Effector memory CD4-positive, alpha-beta T cell (primary cell): ENCODE measurements around the gene CDCA8.
"Not testable (repeated sequence)": the region's sequence is repeated elsewhere in the genome, so short reads cannot be mapped to it uniquely, and the experiment has no call there.

Experiments
- DNase-seq, 3 donors: peaks; one replicate each; pipeline ENCODE4 v3.0.0-alpha.2; 2020
- H3K27ac ChIP-seq: 2 replicates; pipeline ENCODE4 v1.7.0; 2013; ENCODE audit warnings: mild to moderate bottlenecking, low read length, moderate library complexity; ENCODE audit not compliant: insufficient read depth, poor library complexity, severe bottlenecking
- H3K27me3 ChIP-seq: replicated peaks from 2 replicates; pipeline ENCODE4 v1.7.0; 2013; ENCODE audit warnings: mild to moderate bottlenecking, low read length; ENCODE audit not compliant: insufficient read depth, control insufficient read depth, poor library complexity, severe bottlenecking
- H3K36me3 ChIP-seq: 2 replicates; pipeline ENCODE4 v1.7.0; 2013; ENCODE audit warnings: mild to moderate bottlenecking, low read length, moderate library complexity; ENCODE audit not compliant: control insufficient read depth, insufficient read depth
- H3K4me1 ChIP-seq: 2 replicates; pipeline ENCODE4 v1.7.0; 2013; ENCODE audit warnings: low read length, mild to moderate bottlenecking; ENCODE audit not compliant: control insufficient read depth, insufficient read depth, poor library complexity, severe bottlenecking
- H3K4me3 ChIP-seq: 2 replicates; pipeline ENCODE4 v1.7.0; 2013; ENCODE audit warnings: low read length, low read depth, mild to moderate bottlenecking; ENCODE audit not compliant: insufficient read depth, poor library complexity, severe bottlenecking
- H3K9me3 ChIP-seq: 2 replicates; pipeline ENCODE4 v1.7.0; 2013; ENCODE audit warnings: mild to moderate bottlenecking, low read length, moderate library complexity; ENCODE audit not compliant: control insufficient read depth

Gene CDCA8

GRCh38 chr1:37687764-37688163, 4.6 kb upstream of the CDCA8 start:
- not testable (repeated sequence) for H3K9me3 ChIP-seq, H3K4me3 ChIP-seq, DNase-seq, H3K27ac ChIP-seq, H3K27me3 ChIP-seq
- peaks cover 28% of the 10 kb centered on the region for H3K36me3 ChIP-seq
- H3K4me1 ChIP-seq: peaks cover 19% of the 10 kb centered on the region

- no peaks in the 10 kb centered on the region for H3K27me3 ChIP-seq
- H3K27ac ChIP-seq: no peak overlapping the region
- H3K9me3 ChIP-seq: no peaks in the 10 kb centered on the region
- peaks cover 19% of the 10 kb centered on the region for H3K4me1 ChIP-seq
- H3K36me3 ChIP-seq: peaks cover 16% of the 10 kb centered on the region
- no peak for DNase-seq
- no peak overlapping the region for H3K4me3 ChIP-seq
Measured at GRCh38 chr1:37688926-37689325, 3.4 kb upstream of the CDCA8 start.

- no peak for DNase-seq
- H3K9me3 ChIP-seq: no peaks in the 10 kb centered on the region
- peak overlapping the region; percentile 85 for H3K4me3 ChIP-seq
- peak overlapping the region; percentile 57 for H3K27ac ChIP-seq
- H3K36me3 ChIP-seq: peaks cover 1% of the 10 kb centered on the region
- H3K4me1 ChIP-seq: peaks cover 19% of the 10 kb centered on the region
- H3K27me3 ChIP-seq: no peaks in the 10 kb centered on the region
Measured at GRCh38 chr1:37691497-37692077, 729 bp upstream of the CDCA8 start.

- no peak for DNase-seq
- H3K27me3 ChIP-seq: no peaks in the 10 kb centered on the region
- peak overlapping the region; percentile 26 for H3K27ac ChIP-seq
- H3K4me1 ChIP-seq: peaks cover 19% of the 10 kb centered on the region
- no peaks in the 10 kb centered on the region for H3K9me3 ChIP-seq
- no peaks in the 10 kb centered on the region for H3K36me3 ChIP-seq
- peak overlapping the region; percentile 85 for H3K4me3 ChIP-seq
Measured at GRCh38 chr1:37692834-37693175, 489 bp downstream of the CDCA8 start.

- no peak overlapping the region for H3K4me3 ChIP-seq
- no peak for DNase-seq
- H3K4me1 ChIP-seq: no peaks in the 10 kb centered on the region
- H3K27me3 ChIP-seq: no peaks in the 10 kb centered on the region
- H3K9me3 ChIP-seq: no peaks in the 10 kb centered on the region
- H3K27ac ChIP-seq: no peak overlapping the region
- H3K36me3 ChIP-seq: no peaks in the 10 kb centered on the region
Measured at GRCh38 chr1:37697090-37697489, 4.8 kb downstream of the CDCA8 start.

GRCh38 chr1:37697737-37698136, 5.4 kb downstream of the CDCA8 start:
- Histone ChIP-seq H3K4me3 (no peak overlapping the region), H3K36me3 (no peaks in the 10 kb centered on the region), H3K9me3 (no peaks in the 10 kb centered on the region), H3K4me1 (no peaks in the 10 kb centered on the region), H3K27me3 (no peaks in the 10 kb centered on the region), H3K27ac (no peak overlapping the region)
- no peak for DNase-seq

GRCh38 chr1:37699147-37699546, 6.8 kb downstream of the CDCA8 start:
- Histone ChIP-seq H3K36me3 (no peaks in the 10 kb centered on the region), H3K27ac (no peak overlapping the region), H3K4me3 (no peak overlapping the region), H3K4me1 (no peaks in the 10 kb centered on the region), H3K27me3 (no peaks in the 10 kb centered on the region), H3K9me3 (no peaks in the 10 kb centered on the region)
- no peak for DNase-seq

GRCh38 chr1:37701051-37701450, 8.7 kb downstream of the CDCA8 start:
- Histone ChIP-seq H3K27me3 (no peaks in the 10 kb centered on the region), H3K4me1 (no peaks in the 10 kb centered on the region), H3K4me3 (no peak overlapping the region), H3K9me3 (no peaks in the 10 kb centered on the region), H3K27ac (no peak overlapping the region), H3K36me3 (no peaks in the 10 kb centered on the region)
- DNase-seq: no peak

- H3K27ac ChIP-seq: no peak overlapping the region
- H3K4me3 ChIP-seq: no peak overlapping the region
- H3K36me3 ChIP-seq: no peaks in the 10 kb centered on the region
- no peaks in the 10 kb centered on the region for H3K4me1 ChIP-seq
- H3K9me3 ChIP-seq: no peaks in the 10 kb centered on the region
- no peaks in the 10 kb centered on the region for H3K27me3 ChIP-seq
- DNase-seq: no peak
Measured at GRCh38 chr1:37703061-37703460, 10.7 kb downstream of the CDCA8 start.

GRCh38 chr1:37704966-37705365, 12.7 kb downstream of the CDCA8 start:
- no peaks in the 10 kb centered on the region for H3K9me3 ChIP-seq
- no peaks in the 10 kb centered on the region for H3K36me3 ChIP-seq

More at GRCh38 chr1:37704966-37705365, 12.7 kb downstream of the CDCA8 start:
- no peaks in the 10 kb centered on the region for H3K27me3 ChIP-seq
- H3K4me1 ChIP-seq: no peaks in the 10 kb centered on the region
- no peak overlapping the region for H3K4me3 ChIP-seq
- no peak overlapping the region for H3K27ac ChIP-seq
- no peak for DNase-seq
